A549 (cell line): ENCODE results near the gene MED27. TPM values are rescaled to one million over a fixed set of nuclear protein-coding genes. Genes with fewer than 3 reads are reported as not detected.

Source experiments
- ATAC-seq, 2 experiments: fragments of 200-7000 bp in 1 of 2; fragments of >200 bp in 1 of 2; cut with Nextera tagmentation in 1 of 2; cut with Tn5 transposase in 1 of 2; 3 replicates each; pipeline versions ENCODE4 v1.8.0 to v1.9.1; 2018 to 2020; ENCODE audit warnings: mild to moderate bottlenecking in 1 of 2, moderate library complexity in 1 of 2
- CTCF ChIA-PET: fragments of 300-600 bp; sonication (Branson Sonifier 250); formaldehyde crosslinking; extraction: SDS; loops from one replicate; lab custom pipeline; 2021; ENCODE audit warnings: antibody characterized with exemption, inconsistent platforms; lab: Yijun Ruan, JAX
- POLR2A ChIA-PET: fragments of 350-600 bp; formaldehyde crosslinking; extraction: SDS; loops from one replicate; lab custom pipeline; 2021; ENCODE audit warnings: antibody characterized with exemption, inconsistent platforms; lab: Yijun Ruan, JAX
- DNase-seq, 2 experiments: peaks; one replicate each; pipeline versions ENCODE4 v3.0.0 to v3.0.0-alpha.2; 2011 to 2016; ENCODE audit warnings: low read depth in 1 of 2, low spot score in 1 of 2
- FAIRE-seq: peaks from 2 replicates; lab custom pipeline; 2011; peaks lifted over from hg19 to GRCh38; lab: Jason Lieb, UNC
- H3K27ac ChIP-seq, 2 experiments: fragments of >200 bp; sonication (Bioruptor Twin); formaldehyde crosslinking; 3 replicates each; pipeline ENCODE4 v1.5.1; 2016 to 2017
- H3K4me1 ChIP-seq: fragments of >200 bp; sonication (Bioruptor Twin); formaldehyde crosslinking; 3 replicates; pipeline ENCODE4 v1.6.1; 2016
- H3K4me2 ChIP-seq: fragments of >200 bp; sonication (Bioruptor Twin); formaldehyde crosslinking; 3 replicates; pipeline ENCODE4 v1.6.1; 2016
- H3K4me3 ChIP-seq: fragments of >200 bp; sonication (Bioruptor Twin); formaldehyde crosslinking; 3 replicates; pipeline ENCODE4 v1.5.1; 2016
- H3K9me3 ChIP-seq: fragments of >200 bp; sonication (Bioruptor Twin); formaldehyde crosslinking; 3 replicates; pipeline ENCODE4 v1.6.1; 2016
- BCL3 ChIP-seq: fragments of >200 bp; sonication (Bioruptor Twin); formaldehyde crosslinking; IDR thresholded peaks from 3 replicates; pipeline ENCODE4 v1.6.1; 2016
- CEBPB ChIP-seq, 2 experiments: fragments of >200 bp in 1 of 2; sonication (Bioruptor Twin) in 1 of 2; formaldehyde crosslinking in 1 of 2; IDR thresholded peaks; 2 replicates each; pipeline ENCODE4 v1.6.1; 2012 to 2016
- EHF ChIP-seq: fragments of 250-450 bp; sonication (Bioruptor Pico); IDR thresholded peaks from 2 replicates; pipeline ENCODE4 v1.5.0; 2020; ENCODE audit warnings: mild to moderate bottlenecking
- FOSL2 ChIP-seq, 2 experiments: fragments of 450-650 bp in 1 of 2; fragments of >200 bp in 1 of 2; sonication (Bioruptor Twin) in 1 of 2; formaldehyde crosslinking; IDR thresholded peaks; 2 replicates each; pipeline versions ENCODE4 v1.5.0 to v1.6.1; 2016 to 2020; ENCODE audit warnings: mild to moderate bottlenecking in 1 of 2, moderate library complexity in 1 of 2
- FOXS1 ChIP-seq: fragments of 250-450 bp; sonication (Bioruptor Pico); IDR thresholded peaks from 2 replicates; pipeline ENCODE4 v1.5.0; 2020; ENCODE audit warnings: mild to moderate bottlenecking, moderate library complexity
- HEYL ChIP-seq: fragments of 250-450 bp; sonication (Bioruptor Pico); IDR thresholded peaks from 2 replicates; pipeline ENCODE4 v1.8.0; 2021; ENCODE audit warnings: mild to moderate bottlenecking, moderate library complexity
- HMGXB4 ChIP-seq: fragments of 250-450 bp; sonication (Bioruptor Pico); IDR thresholded peaks from 2 replicates; pipeline ENCODE4 v1.5.0; 2021; ENCODE audit warnings: mild to moderate bottlenecking, moderate library complexity, borderline replicate concordance
- JUN ChIP-seq, 2 experiments: fragments of >200 bp; sonication (Bioruptor Twin); formaldehyde crosslinking; IDR thresholded peaks; 2 replicates in 1 of 2; 3 replicates in 1 of 2; pipeline ENCODE4 v1.6.1; 2016 to 2017
- KDM5A ChIP-seq: fragments of 200-600 bp; sonication (generic); IDR thresholded peaks from 2 replicates; pipeline ENCODE4 v1.6.1; 2016; ENCODE audit warnings: antibody characterized with exemption, mild to moderate bottlenecking
- NFE2L2 ChIP-seq: fragments of 150-350 bp; conservative IDR thresholded peaks from 2 replicates; pipeline ENCODE4 v1.6.1; 2014; ENCODE audit warnings: low read length
- REST ChIP-seq: fragments of 200-600 bp; sonication (generic); IDR thresholded peaks from 2 replicates; pipeline ENCODE4 v1.6.1; 2016; ENCODE audit warnings: antibody characterized with exemption, mild to moderate bottlenecking, moderate library complexity
- TFCP2L1 ChIP-seq: fragments of 250-450 bp; sonication (Bioruptor Pico); IDR thresholded peaks from 2 replicates; pipeline ENCODE4 v1.5.0; 2021; ENCODE audit warnings: mild to moderate bottlenecking
- TP53 ChIP-seq: fragments of 250-450 bp; sonication (Bioruptor Pico); IDR thresholded peaks from 2 replicates; pipeline ENCODE4 v1.5.0; 2021; ENCODE audit warnings: mild to moderate bottlenecking, moderate library complexity
- ZFP36 ChIP-seq: fragments of 450-650 bp; IDR thresholded peaks from 2 replicates; pipeline ENCODE4 v1.6.1; 2014; ENCODE audit warnings: borderline replicate concordance; ENCODE audit not compliant: partially characterized antibody
- WGBS: methylation state at CpG from one replicate; pipeline ENCODE4 v1.1.6; 2017; ENCODE audit errors: missing lambda C conversion rate; 5-methylcytosine and 5-hydroxymethylcytosine counted together
- polyA plus RNA-seq, 4 experiments: library from polyadenylated mRNA; depleted of rRNA in 3 of 4; stranded (reverse); fragments of >200 nt; fragmentation: RNase III in 1 of 4; extraction: RNeasy Plus Mini Kit Qiagen cat#74134 plus additional on column Dnase treatment in 1 of 4; gene quantifications; 2 replicates in 3 of 4; 3 replicates in 1 of 4; pipeline ENCODE4 v1.2.3, GENCODE V29; 2011 to 2017
- TF ChIP-seq, protein P1 (sequence below): fragments of >200 bp; sonication (Bioruptor Twin); formaldehyde crosslinking; IDR thresholded peaks from 3 replicates; pipeline ENCODE4 v1.5.1; 2016

The MED27 gene
- polyA plus RNA-seq, 2 of the 4 experiments (the other 2 are of a cell fraction), result 24.2 to 37.8 TPM

DNA sequence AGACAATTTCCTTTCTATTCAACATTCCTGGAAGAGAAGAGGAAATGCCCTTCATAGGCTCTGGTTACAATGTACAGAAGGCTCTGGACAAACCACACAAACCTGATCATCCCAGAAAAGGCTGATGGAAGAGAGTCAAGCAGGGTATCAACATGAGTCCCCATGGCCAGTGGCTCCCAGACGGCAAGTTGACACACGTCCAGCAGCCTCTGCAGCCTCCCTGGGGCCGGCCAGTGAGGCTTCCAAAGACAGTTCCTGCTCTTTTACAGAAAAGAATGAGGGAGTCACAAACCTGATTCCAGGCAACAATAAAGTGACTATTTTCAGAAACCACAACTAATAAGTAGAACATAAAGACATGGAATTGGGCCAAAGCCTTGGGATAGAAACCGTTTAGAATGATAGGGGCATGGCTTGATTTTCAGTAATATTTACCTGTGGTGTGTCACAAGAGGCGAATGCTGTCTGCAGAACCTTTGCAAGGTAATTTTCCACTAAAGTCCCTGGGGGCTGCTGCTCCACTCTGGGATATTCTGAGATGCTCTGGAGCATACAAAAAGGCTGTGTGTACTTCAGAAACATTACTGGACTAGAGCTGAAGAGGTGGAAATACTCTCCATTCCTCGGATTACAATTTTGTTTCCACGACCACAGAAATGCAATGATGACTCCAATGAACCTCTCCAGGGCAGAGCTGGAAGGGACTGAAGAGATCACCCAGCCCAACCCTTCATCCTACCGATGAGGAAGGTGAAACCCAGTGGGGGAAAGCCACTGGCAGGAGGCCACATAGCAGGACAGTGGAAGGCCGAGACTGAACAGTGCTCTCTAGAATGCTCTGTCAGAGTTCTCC, 10.4 kb downstream of the MED27 start (continued):
- TF ChIP-seq HMGXB4 (CRISPR knock-in tag), result no peak
- TF ChIP-seq, all 56 proteins: peak for 0

DNA sequence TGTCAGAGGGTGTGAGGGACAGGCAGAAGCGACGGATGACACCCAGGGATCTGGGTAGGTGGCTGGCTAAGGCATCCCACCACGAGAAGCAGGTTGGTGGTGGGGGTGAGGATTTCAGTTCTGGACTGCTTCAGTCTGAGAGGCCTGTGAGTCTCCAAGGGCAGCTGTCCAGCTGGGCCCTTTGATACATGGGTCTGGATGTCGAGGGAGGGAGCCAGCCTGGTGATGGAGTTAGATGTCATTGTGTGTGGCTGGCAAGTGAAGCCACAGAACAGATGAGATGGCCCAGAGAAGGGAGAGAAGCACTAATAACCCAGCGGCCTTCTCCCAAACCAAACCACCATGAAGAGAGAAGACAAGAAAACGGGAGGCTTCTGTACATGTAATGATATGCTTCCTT, 11.1 kb downstream of the MED27 start:
- CTCF ChIA-PET, result interaction anchor here (1.1 kb wide), 1 partner anchor 179 kb away, joined by 3 read pairs; no protein-coding TSS in a partner anchor
- WGBS, result 94% methylated on average over 6 of the region's 6 CpGs
- ATAC-seq (no peak), FAIRE-seq (no peak), DNase-seq (no peak)
- Histone ChIP-seq H3K27ac (no peak overlapping the region), H3K4me1 (no peaks in the 10 kb centered on the region), H3K4me2 (no peak overlapping the region), H3K4me3 (no peak overlapping the region), H3K9me3 (no peaks in the 10 kb centered on the region)
- TF ChIP-seq FOSL2 (IDR thresholded peaks at IDR 0.05) (no peak), FOSL2 (CRISPR knock-in tag; IDR thresholded peaks at IDR 0.05) (no peak), BCL3 (no peak), FOXS1 (CRISPR knock-in tag) (no peak), TP53 (no peak), NFE2L2 (no peak), REST (no peak), EHF (CRISPR knock-in tag) (no peak)
- TF ChIP-seq, protein P1, sequence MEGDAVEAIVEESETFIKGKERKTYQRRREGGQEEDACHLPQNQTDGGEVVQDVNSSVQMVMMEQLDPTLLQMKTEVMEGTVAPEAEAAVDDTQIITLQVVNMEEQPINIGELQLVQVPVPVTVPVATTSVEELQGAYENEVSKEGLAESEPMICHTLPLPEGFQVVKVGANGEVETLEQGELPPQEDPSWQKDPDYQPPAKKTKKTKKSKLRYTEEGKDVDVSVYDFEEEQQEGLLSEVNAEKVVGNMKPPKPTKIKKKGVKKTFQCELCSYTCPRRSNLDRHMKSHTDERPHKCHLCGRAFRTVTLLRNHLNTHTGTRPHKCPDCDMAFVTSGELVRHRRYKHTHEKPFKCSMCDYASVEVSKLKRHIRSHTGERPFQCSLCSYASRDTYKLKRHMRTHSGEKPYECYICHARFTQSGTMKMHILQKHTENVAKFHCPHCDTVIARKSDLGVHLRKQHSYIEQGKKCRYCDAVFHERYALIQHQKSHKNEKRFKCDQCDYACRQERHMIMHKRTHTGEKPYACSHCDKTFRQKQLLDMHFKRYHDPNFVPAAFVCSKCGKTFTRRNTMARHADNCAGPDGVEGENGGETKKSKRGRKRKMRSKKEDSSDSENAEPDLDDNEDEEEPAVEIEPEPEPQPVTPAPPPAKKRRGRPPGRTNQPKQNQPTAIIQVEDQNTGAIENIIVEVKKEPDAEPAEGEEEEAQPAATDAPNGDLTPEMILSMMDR, result no peak
- POLR2A ChIA-PET, result no interaction called here

GRCh38 chr9:132066511-132066910, 13.2 kb downstream of the MED27 start:
- DNase-seq, result no peak
- FAIRE-seq, result no peak
- no peak overlapping the region for H3K4me3 ChIP-seq
- CTCF ChIA-PET, result interaction anchor here (1.2 to 1.5 kb wide), 2 partner anchors 186 to 304 kb away, joined by 3 read pairs; no protein-coding TSS in a partner anchor
- H3K27ac ChIP-seq, result no peak overlapping the region
- no peak for ATAC-seq
- TF ChIP-seq CEBPB (IDR thresholded peaks at IDR 0.05) (no peak), HEYL (CRISPR knock-in tag) (no peak), KDM5A (no peak), JUN (IDR thresholded peaks at IDR 0.05) (no peak), ZFP36 (no peak), TFCP2L1 (CRISPR knock-in tag) (no peak), REST (no peak)
- POLR2A ChIA-PET, result no interaction called here
- 96% methylated on average over 3 of the region's 3 CpGs for WGBS
- no peak overlapping the region for H3K4me2 ChIP-seq
- no peaks in the 10 kb centered on the region for H3K9me3 ChIP-seq
- no peaks in the 10 kb centered on the region for H3K4me1 ChIP-seq
